ENCODE results near the gene CEMIP.

The CEMIP gene

GRCh38 chr15:80822676-80823075 is 43.5 kb downstream of the CEMIP start:
- no peak for DNase-seq (ENCODE audit: low read depth)

GRCh38 chr15:80823120-80823519 is 44.0 kb downstream of the CEMIP start:
- no peak for DNase-seq (ENCODE audit: low read depth)

- DNase-seq (ENCODE audit: low read depth): no peak
Observed at GRCh38 chr15:80823995-80824394, 44.8 kb downstream of the CEMIP start.

GRCh38 chr15:80825361-80826030 is 46.3 kb downstream of the CEMIP start:
- DNase-seq (ENCODE audit: low read depth): no peak

- no peak for DNase-seq (ENCODE audit: low read depth)
Observed at GRCh38 chr15:80828796-80829195, 49.6 kb downstream of the CEMIP start.

GRCh38 chr15:80830677-80831076 is 51.5 kb downstream of the CEMIP start:
- DNase-seq (ENCODE audit: low read depth): no peak

GRCh38 chr15:80831192-80831591 is 52.0 kb downstream of the CEMIP start:
- DNase-seq (ENCODE audit: low read depth): no peak

- DNase-seq (ENCODE audit: low read depth): no peak
Observed at GRCh38 chr15:80831606-80832224, 52.5 kb downstream of the CEMIP start.

- no peak for DNase-seq (ENCODE audit: low read depth)
Observed at GRCh38 chr15:80832686-80833085, 53.5 kb downstream of the CEMIP start.

- no peak for DNase-seq (ENCODE audit: low read depth)
Observed at GRCh38 chr15:80834402-80834801, 55.2 kb downstream of the CEMIP start.

- DNase-seq (ENCODE audit: low read depth): no peak
Observed at GRCh38 chr15:80834906-80835305, 55.7 kb downstream of the CEMIP start.

GRCh38 chr15:80835336-80835735 is 56.2 kb downstream of the CEMIP start:
- DNase-seq (ENCODE audit: low read depth): no peak

GRCh38 chr15:80836223-80836622 is 57.1 kb downstream of the CEMIP start:
- DNase-seq (ENCODE audit: low read depth): no peak

GRCh38 chr15:80837006-80837405 is 57.8 kb downstream of the CEMIP start:
- no peak for DNase-seq (ENCODE audit: low read depth)

GRCh38 chr15:80838012-80838411 is 58.8 kb downstream of the CEMIP start:
- no peak for DNase-seq (ENCODE audit: low read depth)

- DNase-seq (ENCODE audit: low read depth): no peak
Observed at GRCh38 chr15:80838666-80839065, 59.5 kb downstream of the CEMIP start.

- no peak for DNase-seq (ENCODE audit: low read depth)
Observed at GRCh38 chr15:80839764-80840130, 60.6 kb downstream of the CEMIP start.

- no peak for DNase-seq (ENCODE audit: low read depth)
Observed at GRCh38 chr15:80840182-80841130, 61.3 kb downstream of the CEMIP start.

GRCh38 chr15:80841541-80841940 is 62.4 kb downstream of the CEMIP start:
- DNase-seq (ENCODE audit: low read depth): no peak

GRCh38 chr15:80844011-80844732 is 65.0 kb downstream of the CEMIP start:
- DNase-seq (ENCODE audit: low read depth): no peak

GRCh38 chr15:80846031-80846815 is 67.1 kb downstream of the CEMIP start:
- DNase-seq (ENCODE audit: low read depth): no peak
